Endothelial cell (in vitro differentiated cells): ENCODE data around the gene HS6ST3. TPM values are rescaled to one million over a fixed set of nuclear protein-coding genes. Genes with fewer than 3 reads are reported as not detected.

ENCODE experiments used
- DNase-seq: peaks from one replicate; pipeline ENCODE4 v3.0.0; 2021; ENCODE audit warnings: low spot score
- H3K27ac Mint-ChIP-seq: one replicate; pipeline ENCODE4 v1.8.0; 2021; ENCODE audit warnings: mixed read lengths, inconsistent platforms; ENCODE audit not compliant: unreplicated experiment
- H3K27me3 Mint-ChIP-seq: one replicate; pipeline ENCODE4 v1.8.0; 2021; ENCODE audit warnings: mild to moderate bottlenecking, moderate library complexity, mixed read lengths, inconsistent platforms; ENCODE audit not compliant: unreplicated experiment
- H3K36me3 Mint-ChIP-seq: one replicate; pipeline ENCODE4 v1.8.0; 2021; ENCODE audit warnings: mild to moderate bottlenecking, low read depth, mixed read lengths, inconsistent platforms; ENCODE audit not compliant: unreplicated experiment
- H3K4me1 Mint-ChIP-seq: one replicate; pipeline ENCODE4 v1.8.0; 2021; ENCODE audit warnings: mild to moderate bottlenecking, mixed read lengths, inconsistent platforms; ENCODE audit not compliant: unreplicated experiment
- H3K4me3 Mint-ChIP-seq: one replicate; pipeline ENCODE4 v1.8.0; 2021; ENCODE audit warnings: mild to moderate bottlenecking, mixed read lengths, inconsistent platforms; ENCODE audit not compliant: unreplicated experiment
- H3K9me3 Mint-ChIP-seq: one replicate; pipeline ENCODE4 v1.8.0; 2021; ENCODE audit warnings: mixed read lengths, inconsistent platforms; ENCODE audit not compliant: unreplicated experiment
- total RNA-seq: library from RNA; stranded (reverse); fragmentation: NEBNext Ultra II Directional; extraction: Animal tissue kit (Norgen Biotek cat#: 25700); gene quantifications from one replicate; pipeline ENCODE4 v1.2.1, GENCODE V29; 2021; ENCODE audit not compliant: unreplicated experiment
- TF ChIP-seq, protein P1 (sequence below): fragments of 200-600 bp; sonication (generic); IDR thresholded peaks from one replicate; pipeline ENCODE4 v1.5.0; 2021; ENCODE audit warnings: antibody characterized with exemption; ENCODE audit not compliant: unreplicated experiment

The HS6ST3 gene
- total RNA-seq, 1 donor from 2014 or later: 1.9 TPM

DNA sequence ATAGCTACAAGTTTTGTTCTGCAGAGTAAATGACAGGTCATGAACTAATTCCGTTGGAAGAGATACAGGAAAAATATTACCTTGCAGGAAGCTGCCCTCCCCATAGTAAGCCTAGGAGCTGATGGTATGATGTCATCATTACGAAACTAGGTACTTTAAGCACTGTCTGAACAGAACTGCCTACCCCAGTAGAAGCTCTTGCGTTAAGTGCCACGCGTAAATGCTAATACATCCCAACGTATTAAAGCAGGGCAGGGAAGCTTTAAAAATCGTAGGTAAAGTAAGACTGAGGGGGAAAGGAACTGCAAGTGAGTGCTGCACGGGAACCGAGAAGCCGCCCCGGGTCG is 37.3 kb upstream of the HS6ST3 start:
- H3K27me3 Mint-ChIP-seq: peaks cover 5% of the 10 kb centered on the region

GRCh38 chr13:96053003-96053703 is 36.8 kb upstream of the HS6ST3 start, which contains the start of gene UGGT2:
Gene UGGT2 (minus strand): TSS chr13:96053401. CDS start chr13:96053312, 89 bp downstream.
- peak; percentile 93 for DNase-seq
- Mint-ChIP-seq H3K27me3 (peaks cover 5% of the 10 kb centered on the region), H3K4me1 (peaks cover 4% of the 10 kb centered on the region), H3K27ac (peak within 1 kb of the TSS; percentile 97), H3K9me3 (no peaks in the 10 kb centered on the region), H3K36me3 (peaks cover 6% of the 10 kb centered on the region), H3K4me3 (peak within 1 kb of the TSS; percentile 99)
- TF ChIP-seq, protein P1, sequence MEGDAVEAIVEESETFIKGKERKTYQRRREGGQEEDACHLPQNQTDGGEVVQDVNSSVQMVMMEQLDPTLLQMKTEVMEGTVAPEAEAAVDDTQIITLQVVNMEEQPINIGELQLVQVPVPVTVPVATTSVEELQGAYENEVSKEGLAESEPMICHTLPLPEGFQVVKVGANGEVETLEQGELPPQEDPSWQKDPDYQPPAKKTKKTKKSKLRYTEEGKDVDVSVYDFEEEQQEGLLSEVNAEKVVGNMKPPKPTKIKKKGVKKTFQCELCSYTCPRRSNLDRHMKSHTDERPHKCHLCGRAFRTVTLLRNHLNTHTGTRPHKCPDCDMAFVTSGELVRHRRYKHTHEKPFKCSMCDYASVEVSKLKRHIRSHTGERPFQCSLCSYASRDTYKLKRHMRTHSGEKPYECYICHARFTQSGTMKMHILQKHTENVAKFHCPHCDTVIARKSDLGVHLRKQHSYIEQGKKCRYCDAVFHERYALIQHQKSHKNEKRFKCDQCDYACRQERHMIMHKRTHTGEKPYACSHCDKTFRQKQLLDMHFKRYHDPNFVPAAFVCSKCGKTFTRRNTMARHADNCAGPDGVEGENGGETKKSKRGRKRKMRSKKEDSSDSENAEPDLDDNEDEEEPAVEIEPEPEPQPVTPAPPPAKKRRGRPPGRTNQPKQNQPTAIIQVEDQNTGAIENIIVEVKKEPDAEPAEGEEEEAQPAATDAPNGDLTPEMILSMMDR: no peak

More for the DNA sequence above, 37.3 kb upstream of the HS6ST3 start:
- H3K4me1 Mint-ChIP-seq: peaks cover 4% of the 10 kb centered on the region
- peak overlapping the region; percentile 99 for H3K4me3 Mint-ChIP-seq
- DNase-seq: peak; percentile 37
- no peaks in the 10 kb centered on the region for H3K9me3 Mint-ChIP-seq
- H3K36me3 Mint-ChIP-seq: peaks cover 6% of the 10 kb centered on the region
- TF ChIP-seq, protein P1: no peak
- peak overlapping the region; percentile 97 for H3K27ac Mint-ChIP-seq

GRCh38 chr13:96065849-96066248 is 24.1 kb upstream of the HS6ST3 start:
- Mint-ChIP-seq H3K9me3 (no peaks in the 10 kb centered on the region), H3K36me3 (no peaks in the 10 kb centered on the region), H3K4me3 (no peak overlapping the region), H3K27me3 (no peaks in the 10 kb centered on the region), H3K4me1 (no peaks in the 10 kb centered on the region), H3K27ac (no peak overlapping the region)
- TF ChIP-seq, protein P1: no peak
- no peak for DNase-seq

- no peaks in the 10 kb centered on the region for H3K9me3 Mint-ChIP-seq
- no peak overlapping the region for H3K27ac Mint-ChIP-seq
- no peak overlapping the region for H3K4me3 Mint-ChIP-seq
- no peak for DNase-seq
- H3K27me3 Mint-ChIP-seq: peaks cover 5% of the 10 kb centered on the region
- no peaks in the 10 kb centered on the region for H3K36me3 Mint-ChIP-seq
- TF ChIP-seq, protein P1: no peak
- peaks cover 4% of the 10 kb centered on the region for H3K4me1 Mint-ChIP-seq
Observed at GRCh38 chr13:96068729-96069128, 21.2 kb upstream of the HS6ST3 start.

GRCh38 chr13:96071504-96071903 is 18.4 kb upstream of the HS6ST3 start:
- Mint-ChIP-seq H3K4me3 (no peak overlapping the region), H3K27me3 (peaks cover 5% of the 10 kb centered on the region)

More at GRCh38 chr13:96071504-96071903, 18.4 kb upstream of the HS6ST3 start:
- Mint-ChIP-seq H3K27ac (no peak overlapping the region), H3K9me3 (no peaks in the 10 kb centered on the region), H3K36me3 (no peaks in the 10 kb centered on the region), H3K4me1 (peaks cover 4% of the 10 kb centered on the region)
- TF ChIP-seq, protein P1: no peak
- DNase-seq: no peak
